Esophagus squamous epithelium (tissue), 5 donors: ENCODE data around the gene MSMB. TPM values are rescaled to one million over a fixed set of nuclear protein-coding genes. Genes with fewer than 3 reads are reported as not detected.

Experiments used
- DNase-seq: peaks from one replicate; lab custom pipeline; 2025; lab: John Stamatoyannopoulos, UW
- H3K27ac ChIP-seq, 4 donors: fragments of 200-600 bp; sonication (generic); one replicate each; pipeline ENCODE4 v1.5.1; 2016 to 2019; ENCODE audit warnings: mild to moderate bottlenecking in 1 of 4
- H3K27me3 ChIP-seq, 4 donors: fragments of 200-600 bp; sonication (generic); 1 replicate in 3 of 4; 2 replicates in 1 of 4; pipeline versions ENCODE4 v1.5.1 to v1.6.0; 2017 to 2021; ENCODE audit warnings: antibody characterized with exemption in 1 of 4
- H3K36me3 ChIP-seq, 3 donors: fragments of 200-600 bp; sonication (generic); one replicate each; pipeline ENCODE4 v1.5.1; 2016 to 2019
- H3K4me1 ChIP-seq, 3 donors: fragments of 200-600 bp; sonication (generic); one replicate each; pipeline ENCODE4 v1.5.1; 2017 to 2019
- H3K4me3 ChIP-seq, 4 donors: fragments of 200-600 bp; sonication (generic); 1 replicate in 3 of 4; 2 replicates in 1 of 4; pipeline ENCODE4 v1.5.1; 2016 to 2019; ENCODE audit warnings: mild to moderate bottlenecking in 2 of 4, moderate library complexity in 1 of 4
- H3K9me3 ChIP-seq, 3 donors: fragments of 200-600 bp; sonication (generic); one replicate each; pipeline ENCODE4 v1.5.1; 2016 to 2019
- POLR2A ChIP-seq, 4 donors: fragments of 450-650 bp; IDR thresholded peaks; one replicate each; pipeline ENCODE4 v1.6.1; 2017; ENCODE audit warnings: antibody characterized with exemption in 4 of 4, mild to moderate bottlenecking in 4 of 4, moderate library complexity in 3 of 4
- WGBS, 2 donors: methylation state at CpG; one replicate each; pipeline ENCODE4 v1.1.5; 2018; 5-methylcytosine and 5-hydroxymethylcytosine counted together
- intact Hi-C: fragments of 100-400 bp; cut with DNase I; formaldehyde crosslinking; loops from one replicate; pipeline ENCODE4 v1.15.0; 2022
- total RNA-seq, 4 donors: library from RNA; depleted of rRNA; stranded (reverse); fragments of >200 nt; gene quantifications; one replicate each; pipeline ENCODE4 v1.1.0, GENCODE V29; 2016
- TF ChIP-seq, protein P1 (sequence below), 6 experiments: fragments of 450-650 bp in 4 of 6; fragments of 200-600 bp in 2 of 6; sonication (generic) in 2 of 6; IDR thresholded peaks; one replicate each; pipeline ENCODE4 v1.5.1; 2016 to 2019; ENCODE audit warnings: antibody characterized with exemption in 6 of 6, mild to moderate bottlenecking in 4 of 6, moderate library complexity in 4 of 6
- donor health status: DM: yes; HTN: yes; CAD: no.

Gene MSMB
- total RNA-seq, 4 donors from 2014 or later: 8.4 TPM; not detected in 3

DNA sequence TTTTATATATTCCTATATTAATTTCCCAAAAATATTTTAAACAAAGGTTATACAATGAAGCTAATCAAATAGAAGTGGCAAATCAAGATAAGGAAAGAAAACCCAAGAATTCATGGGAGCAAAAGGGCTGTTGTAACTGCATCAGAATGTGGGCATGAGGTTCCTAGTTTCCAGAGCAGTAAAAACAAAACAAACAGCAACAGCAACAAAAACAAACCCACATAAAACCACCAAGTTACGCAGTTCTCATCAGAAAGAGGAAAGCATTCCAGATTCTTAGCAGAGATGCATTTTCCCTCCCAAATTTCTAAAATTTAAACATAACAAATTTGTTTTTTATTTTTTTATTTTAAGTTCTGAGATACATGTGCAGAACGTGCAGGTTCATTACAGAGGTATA lies 34.8 kb upstream of the MSMB start:
- Histone ChIP-seq H3K27ac (no peak overlapping the region), H3K27me3 (peaks cover 0 to 5% (median 0%) of the 10 kb centered on the region in 4 donors), H3K9me3 (no peaks in the 10 kb centered on the region), H3K4me1 (no peaks in the 10 kb centered on the region), H3K36me3 (no peaks in the 10 kb centered on the region), H3K4me3 (no peak overlapping the region)
- intact Hi-C loops: no loop called here
- no peak for DNase-seq
- WGBS, 2 donors: 72 to 77% methylated on average over 2 of the region's 2 CpGs
- TF ChIP-seq, protein P1, sequence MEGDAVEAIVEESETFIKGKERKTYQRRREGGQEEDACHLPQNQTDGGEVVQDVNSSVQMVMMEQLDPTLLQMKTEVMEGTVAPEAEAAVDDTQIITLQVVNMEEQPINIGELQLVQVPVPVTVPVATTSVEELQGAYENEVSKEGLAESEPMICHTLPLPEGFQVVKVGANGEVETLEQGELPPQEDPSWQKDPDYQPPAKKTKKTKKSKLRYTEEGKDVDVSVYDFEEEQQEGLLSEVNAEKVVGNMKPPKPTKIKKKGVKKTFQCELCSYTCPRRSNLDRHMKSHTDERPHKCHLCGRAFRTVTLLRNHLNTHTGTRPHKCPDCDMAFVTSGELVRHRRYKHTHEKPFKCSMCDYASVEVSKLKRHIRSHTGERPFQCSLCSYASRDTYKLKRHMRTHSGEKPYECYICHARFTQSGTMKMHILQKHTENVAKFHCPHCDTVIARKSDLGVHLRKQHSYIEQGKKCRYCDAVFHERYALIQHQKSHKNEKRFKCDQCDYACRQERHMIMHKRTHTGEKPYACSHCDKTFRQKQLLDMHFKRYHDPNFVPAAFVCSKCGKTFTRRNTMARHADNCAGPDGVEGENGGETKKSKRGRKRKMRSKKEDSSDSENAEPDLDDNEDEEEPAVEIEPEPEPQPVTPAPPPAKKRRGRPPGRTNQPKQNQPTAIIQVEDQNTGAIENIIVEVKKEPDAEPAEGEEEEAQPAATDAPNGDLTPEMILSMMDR (IDR thresholded peaks at IDR 0.05): no peak
- no peak for TF ChIP-seq POLR2A (IDR thresholded peaks at IDR 0.05)

DNA sequence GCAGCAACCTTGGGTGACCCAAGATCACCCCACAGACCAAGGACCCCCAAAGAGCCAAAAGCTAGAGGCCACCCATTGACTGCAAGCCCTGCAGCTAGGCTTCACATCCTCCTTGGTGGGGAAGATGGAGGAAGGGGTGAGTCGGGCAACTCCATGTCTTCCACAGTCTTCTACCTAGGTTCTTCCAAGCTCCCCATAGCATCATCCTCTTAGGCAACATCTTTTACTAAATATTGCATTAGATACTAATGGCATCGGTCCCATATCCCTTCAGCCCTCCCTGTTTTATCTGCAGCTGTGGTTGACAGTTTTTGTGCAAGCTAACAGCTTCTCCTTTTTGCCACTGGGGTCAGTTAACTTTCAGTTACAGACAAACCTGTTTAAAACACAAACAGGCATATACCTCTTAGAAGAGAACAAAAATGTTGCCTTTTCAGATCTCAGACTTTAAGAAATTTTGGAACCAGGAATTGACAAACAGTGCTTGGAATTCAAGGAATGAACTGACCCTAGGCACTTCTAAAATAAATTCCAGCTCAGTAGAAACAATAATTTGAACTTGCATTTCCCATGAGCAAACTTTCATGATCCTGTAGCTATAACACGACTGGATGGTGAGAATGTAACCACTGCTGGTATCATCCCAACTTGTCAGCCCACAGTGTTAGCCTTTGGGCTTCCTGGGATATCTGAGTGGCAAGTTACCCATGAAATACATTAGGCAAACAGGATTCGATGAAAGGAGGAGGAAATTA lies 33.9 kb upstream of the MSMB start:
- Histone ChIP-seq H3K27me3 (peaks cover 0 to 5% (median 0%) of the 10 kb centered on the region in 4 donors), H3K36me3 (no peaks in the 10 kb centered on the region), H3K27ac (no peak overlapping the region), H3K9me3 (no peaks in the 10 kb centered on the region), H3K4me3 (no peak overlapping the region), H3K4me1 (no peaks in the 10 kb centered on the region)
- 61% methylated on average over 4 of the region's 4 CpGs for WGBS, 2 donors
- DNase-seq: no peak
- TF ChIP-seq POLR2A (IDR thresholded peaks at IDR 0.05): no peak
- TF ChIP-seq, protein P1 (IDR thresholded peaks at IDR 0.05): no peak
- intact Hi-C loops: no loop called here

DNA sequence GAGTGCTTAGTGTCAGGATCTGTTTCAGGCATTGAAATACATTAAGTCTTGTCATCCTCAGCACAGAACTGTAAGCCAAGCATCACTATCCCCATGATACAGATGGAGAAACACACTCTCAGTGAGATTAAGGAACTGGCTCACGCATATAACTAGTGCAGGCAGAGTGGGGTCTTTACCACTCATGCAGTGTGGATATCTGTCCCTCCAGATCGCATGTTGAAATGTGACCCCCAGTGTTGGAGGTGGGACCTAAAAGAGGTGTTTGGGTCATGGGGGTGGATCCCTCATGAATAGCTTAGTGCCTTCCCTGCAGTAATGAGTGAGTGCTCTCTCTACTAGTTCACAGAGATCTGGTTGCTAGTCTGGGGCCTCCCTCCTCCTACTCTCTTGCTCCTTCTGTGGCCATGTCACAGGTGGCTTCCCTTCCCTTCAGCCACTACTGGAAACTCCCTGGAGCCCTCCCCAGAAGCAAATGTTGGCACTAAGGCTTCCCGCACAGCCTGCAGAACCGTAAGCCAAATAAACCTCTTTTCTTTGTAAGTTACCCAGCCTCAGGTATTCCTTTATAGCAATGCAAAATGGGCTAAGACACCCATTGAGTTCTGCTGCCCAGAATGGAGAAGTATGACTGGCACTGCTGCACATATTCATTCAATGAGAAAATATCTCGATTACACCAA lies 31.8 kb upstream of the MSMB start:
- WGBS, 2 donors: 60 to 78% methylated on average over 2 to 5 of the region's 5 CpGs
- no peak for DNase-seq
- Histone ChIP-seq H3K4me3 (no peak overlapping the region), H3K4me1 (no peaks in the 10 kb centered on the region), H3K27me3 (peaks cover 0 to 5% (median 0%) of the 10 kb centered on the region in 4 donors), H3K9me3 (no peaks in the 10 kb centered on the region), H3K27ac (no peak overlapping the region), H3K36me3 (no peaks in the 10 kb centered on the region)
- no peak for TF ChIP-seq POLR2A (IDR thresholded peaks at IDR 0.05)
- TF ChIP-seq, protein P1 (IDR thresholded peaks at IDR 0.05): no peak
- intact Hi-C loops: no loop called here

DNA sequence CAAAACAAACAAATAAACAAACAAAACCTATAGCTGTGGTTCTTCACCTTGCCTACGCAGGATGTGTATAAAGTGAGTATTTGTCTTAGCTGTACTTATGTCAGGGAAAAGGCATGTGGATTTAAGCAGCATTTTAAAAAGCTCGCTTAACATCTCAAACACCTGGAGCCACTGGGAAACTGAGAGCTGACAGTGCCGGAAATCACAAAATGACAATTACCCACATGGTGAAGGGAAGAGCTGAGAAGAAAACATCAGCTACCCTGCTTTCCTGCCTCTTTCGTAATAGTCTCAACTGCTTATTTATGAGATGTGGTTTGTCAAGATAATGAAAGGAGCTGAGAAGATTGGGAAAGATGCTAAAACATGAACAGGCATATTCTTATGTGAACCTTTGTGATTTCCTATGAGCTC lies 31.1 kb upstream of the MSMB start:
- Histone ChIP-seq H3K27ac (no peak overlapping the region), H3K4me1 (no peaks in the 10 kb centered on the region), H3K36me3 (no peaks in the 10 kb centered on the region), H3K27me3 (peaks cover 0 to 5% (median 0%) of the 10 kb centered on the region in 4 donors), H3K9me3 (no peaks in the 10 kb centered on the region), H3K4me3 (no peak overlapping the region)
- 46 to 57% methylated on average over 4 of the region's 4 CpGs for WGBS, 2 donors
- TF ChIP-seq, protein P1 (IDR thresholded peaks at IDR 0.05): no peak
- TF ChIP-seq POLR2A (IDR thresholded peaks at IDR 0.05): no peak
- no peak for DNase-seq
- intact Hi-C loops: no loop called here

DNA sequence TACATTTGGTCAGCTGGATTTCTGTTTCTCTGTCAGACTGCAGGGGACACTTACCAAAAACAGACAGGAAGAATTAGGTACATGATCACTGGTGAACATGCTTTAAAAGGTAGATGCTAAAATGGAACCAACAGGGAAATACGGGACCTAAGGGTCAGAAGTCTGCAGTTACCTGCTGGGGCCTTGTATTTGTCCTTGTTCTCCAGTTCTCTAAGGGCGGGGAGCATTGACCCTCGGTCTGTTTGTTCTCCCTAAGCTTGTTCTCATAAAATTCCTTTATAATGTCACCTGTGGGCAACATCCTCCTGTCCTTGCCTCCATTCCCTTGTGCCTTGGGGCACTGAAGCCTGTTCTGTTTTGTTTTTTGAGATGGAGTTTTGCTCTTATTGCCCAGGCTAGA lies 29.8 kb upstream of the MSMB start:
- no peak overlapping the region for H3K4me3 ChIP-seq
- H3K27ac ChIP-seq: no peak overlapping the region
- intact Hi-C loops: no loop called here
- WGBS, 2 donors: 89 to 92% methylated on average over 3 of the region's 3 CpGs
- no peaks in the 10 kb centered on the region for H3K36me3 ChIP-seq
- H3K4me1 ChIP-seq: no peaks in the 10 kb centered on the region
- H3K9me3 ChIP-seq: no peaks in the 10 kb centered on the region
- TF ChIP-seq, protein P1 (IDR thresholded peaks at IDR 0.05): no peak
- no peak for TF ChIP-seq POLR2A (IDR thresholded peaks at IDR 0.05)
- DNase-seq: no peak
- H3K27me3 ChIP-seq: peaks cover 0 to 5% (median 0%) of the 10 kb centered on the region in 4 donors
